NB4 (cell line): Measurements from ENCODE around the gene EPHA6.

Experiments
- CTCF ChIP-seq: IDR thresholded peaks from one replicate; pipeline ENCODE4 v1.5.1; 2012; ENCODE audit warnings: low read depth, low read length
- POLR2A ChIP-seq: IDR thresholded peaks from 2 replicates; pipeline ENCODE4 v1.6.1; 2011; ENCODE audit warnings: mild to moderate bottlenecking; ENCODE audit not compliant: insufficient read length; ENCODE audit errors: extremely low read depth

DNA sequence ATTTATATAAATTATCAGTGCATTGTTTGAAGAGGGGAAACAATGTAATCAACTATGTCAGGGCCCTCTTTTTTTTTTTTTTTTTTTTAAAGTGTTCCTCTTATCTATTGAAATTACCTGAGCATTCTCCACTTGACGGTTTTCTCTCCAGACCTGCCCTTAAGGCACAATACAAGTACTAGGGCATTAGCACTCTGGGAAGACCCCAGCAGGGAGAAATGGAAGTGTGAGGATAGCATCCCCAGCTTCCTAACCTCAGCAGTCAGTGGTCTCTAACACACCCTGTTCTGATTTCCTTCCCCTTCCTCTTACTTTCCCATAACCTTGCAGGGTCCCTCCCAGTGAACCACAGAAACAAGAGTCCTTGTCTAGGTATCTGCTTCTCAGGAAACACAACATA, 491.8 kb downstream of the EPHA6 start:
- TF ChIP-seq CTCF = no peak
- TF ChIP-seq POLR2A = no peak
